GM19397 (cell line): ENCODE measurements around the gene CALM3.
"Not testable (repeated sequence)": the region's sequence is repeated elsewhere in the genome, so short reads cannot be mapped to it uniquely, and the experiment has no call there.

Experiments used
- ATAC-seq: cut with Tn5 transposase; IDR thresholded peaks from one replicate; pipeline ENCODE4 v1.9.1; 2021; ENCODE audit warnings: mild to moderate bottlenecking, moderate library complexity; ENCODE audit not compliant: unreplicated experiment

The CALM3 gene

GRCh38 chr19:46601318-46602224 is at the start of gene CALM3:
CALM3 (plus strand) TSS chr19:46601330; CDS start chr19:46601435, 105 bp downstream.
- ATAC-seq: no peak

GRCh38 chr19:46552891-46553290 is 48.2 kb upstream of the CALM3 start:
- ATAC-seq: no peak

- ATAC-seq: no peak
These were observed 47.0 kb upstream of the CALM3 start for GRCh38 chr19:46554161-46554560.

GRCh38 chr19:46555628-46556280 is 45.4 kb upstream of the CALM3 start:
- ATAC-seq: no peak

GRCh38 chr19:46556471-46556870 is 44.7 kb upstream of the CALM3 start:
- ATAC-seq: not testable (repeated sequence)

GRCh38 chr19:46559203-46559602 is 41.9 kb upstream of the CALM3 start:
- no peak for ATAC-seq

GRCh38 chr19:46559675-46560074 is 41.5 kb upstream of the CALM3 start:
- ATAC-seq: not testable (repeated sequence)

- ATAC-seq: no peak
These were observed 36.4 kb upstream of the CALM3 start for GRCh38 chr19:46564701-46565100.

- no peak for ATAC-seq
These were observed 29.6 kb upstream of the CALM3 start for GRCh38 chr19:46571495-46571894.

GRCh38 chr19:46573679-46574498 is 27.2 kb upstream of the CALM3 start:
- ATAC-seq: no peak

- no peak for ATAC-seq
These were observed 26.6 kb upstream of the CALM3 start for GRCh38 chr19:46574533-46574932.

GRCh38 chr19:46578450-46578849 is 22.7 kb upstream of the CALM3 start:
- no peak for ATAC-seq

- no peak for ATAC-seq
These were observed 21.7 kb upstream of the CALM3 start for GRCh38 chr19:46579361-46579879.

GRCh38 chr19:46580247-46580646 is 20.9 kb upstream of the CALM3 start:
- no peak for ATAC-seq

GRCh38 chr19:46585539-46585938 is 15.6 kb upstream of the CALM3 start:
- no peak for ATAC-seq

- ATAC-seq: no peak
These were observed 14.8 kb upstream of the CALM3 start for GRCh38 chr19:46586294-46586693.

GRCh38 chr19:46587861-46588260 is 13.3 kb upstream of the CALM3 start:
- ATAC-seq: no peak

GRCh38 chr19:46591254-46591653 is 9.9 kb upstream of the CALM3 start:
- no peak for ATAC-seq

- ATAC-seq: no peak
These were observed 9.3 kb upstream of the CALM3 start for GRCh38 chr19:46591870-46592269.

GRCh38 chr19:46596008-46596407 is 5.1 kb upstream of the CALM3 start:
- no peak for ATAC-seq

- ATAC-seq: no peak
These were observed 2.7 kb upstream of the CALM3 start for GRCh38 chr19:46598372-46598917.
